BLaER1 treated with 17β-estradiol and CSF1 and Interleukin-3, amounts not matched to agents 10 nM and 100 nM (cell line): ENCODE measurements around the gene SNRPE.
A peak's percentile ranks its signal among the peaks of the same experiment; 100 is the strongest.
"Not testable (repeated sequence)": the region's sequence is repeated elsewhere in the genome, so short reads cannot be mapped to it uniquely, and the experiment has no call there.

ENCODE experiments used
- H3K27ac ChIP-seq, 11 experiments: shearing (Covaris generic); formaldehyde crosslinking; 2 replicates each; pipeline ENCODE4 v1.8.1; 2022
- H3K27me3 ChIP-seq, 11 experiments: shearing (Covaris generic); formaldehyde crosslinking; 2 replicates each; pipeline ENCODE4 v1.8.1; 2022
- H3K36me3 ChIP-seq, 11 experiments: shearing (Covaris generic); formaldehyde crosslinking; 2 replicates each; pipeline ENCODE4 v1.8.1; 2022
- H3K4me1 ChIP-seq, 10 experiments: shearing (Covaris generic); formaldehyde crosslinking; 2 replicates each; pipeline ENCODE4 v1.8.1; 2022
- H3K4me2 ChIP-seq, 11 experiments: shearing (Covaris generic); formaldehyde crosslinking; 2 replicates each; pipeline ENCODE4 v1.8.1; 2022
- H3K4me3 ChIP-seq, 10 experiments: shearing (Covaris generic); formaldehyde crosslinking; 2 replicates each; pipeline ENCODE4 v1.8.1; 2022
- H3K9ac ChIP-seq, 11 experiments: shearing (Covaris generic); formaldehyde crosslinking; 2 replicates each; pipeline ENCODE4 v1.8.1; 2022
- H3K9me3 ChIP-seq, 11 experiments: shearing (Covaris generic); formaldehyde crosslinking; replicated peaks in 1 of 11; 2 replicates each; pipeline ENCODE4 v1.8.1; 2022
- H4K20me1 ChIP-seq, 11 experiments: shearing (Covaris generic); formaldehyde crosslinking; 2 replicates each; pipeline ENCODE4 v1.8.1; 2022
- Cebpa-rat ChIP-seq, 11 experiments: shearing (Covaris generic); IDR thresholded peaks; 2 replicates each; pipeline ENCODE4 v1.8.1; 2022

The SNRPE gene

GRCh38 chr1:203835476-203835875, 25.9 kb upstream of the SNRPE start:
- no peak for TF ChIP-seq Cebpa-rat (IDR thresholded peaks at IDR 0.05)
- Histone ChIP-seq H4K20me1 (peaks cover 0 to 99% (median 11%) of the 10 kb centered on the region in 11 experiments; a peak in 10 of 22 replicates), H3K36me3 (peaks cover 100% of the 10 kb centered on the region in 11 experiments), H3K9ac (no peak overlapping the region), H3K27ac (no peak overlapping the region), H3K4me1 (no peaks in the 10 kb centered on the region), H3K9me3 (peaks cover 0 to 31% (median 16%) of the 10 kb centered on the region in 11 experiments; a peak in 18 of 22 replicates), H3K27me3 (no peaks in the 10 kb centered on the region), H3K4me2 (no peak overlapping the region), H3K4me3 (no peak overlapping the region)

- Histone ChIP-seq H3K27me3 (no peaks in the 10 kb centered on the region), H4K20me1 (peaks cover 0 to 83% (median 13%) of the 10 kb centered on the region in 11 experiments; a peak in 13 of 22 replicates), H3K9ac (no peak overlapping the region), H3K4me3 (no peak overlapping the region), H3K4me2 (no peak overlapping the region), H3K27ac (no peak overlapping the region), H3K4me1 (no peaks in the 10 kb centered on the region), H3K36me3 (peaks cover 92 to 97% (median 95%) of the 10 kb centered on the region in 11 experiments), H3K9me3 (peaks cover 0 to 47% (median 33%) of the 10 kb centered on the region in 11 experiments; a peak in 18 of 22 replicates)
- no peak for TF ChIP-seq Cebpa-rat (IDR thresholded peaks at IDR 0.05)
Observed at GRCh38 chr1:203839081-203839480, 22.3 kb upstream of the SNRPE start.

- Histone ChIP-seq H4K20me1 (peaks cover 0 to 83% (median 23%) of the 10 kb centered on the region in 11 experiments; a peak in 15 of 22 replicates), H3K36me3 (peaks cover 92 to 97% (median 95%) of the 10 kb centered on the region in 11 experiments), H3K4me2 (no peak overlapping the region), H3K4me3 (no peak overlapping the region), H3K27ac (no peak overlapping the region), H3K4me1 (no peaks in the 10 kb centered on the region), H3K9me3 (peaks cover 0 to 47% (median 33%) of the 10 kb centered on the region in 11 experiments; a peak in 18 of 22 replicates), H3K9ac (no peak overlapping the region), H3K27me3 (no peaks in the 10 kb centered on the region)
- no peak for TF ChIP-seq Cebpa-rat (IDR thresholded peaks at IDR 0.05)
Observed at GRCh38 chr1:203840208-203840808, 21.1 kb upstream of the SNRPE start.

DNA sequence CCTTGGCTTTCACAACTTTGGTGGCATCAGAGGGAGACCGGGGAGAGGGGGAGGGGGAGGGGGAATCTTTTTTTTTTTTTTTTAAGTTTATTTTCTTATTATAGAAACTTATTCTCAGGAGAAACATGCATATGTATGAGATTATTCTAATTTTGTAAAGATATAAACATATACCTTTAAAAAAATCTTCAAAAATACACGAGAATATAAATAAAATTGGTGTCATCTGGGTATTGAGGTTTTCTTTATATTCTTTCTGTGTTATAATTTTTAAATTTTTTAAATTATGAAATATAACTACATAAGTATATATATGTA, 18.9 kb upstream of the SNRPE start:
- peaks cover 92 to 97% (median 95%) of the 10 kb centered on the region in 11 experiments for H3K36me3 ChIP-seq
- no peak overlapping the region for H3K9ac ChIP-seq
- H3K27ac ChIP-seq, result no peak overlapping the region

GRCh38 chr1:203843435-203843834, 18.0 kb upstream of the SNRPE start:
- no peak for TF ChIP-seq Cebpa-rat (IDR thresholded peaks at IDR 0.05)
- Histone ChIP-seq H4K20me1 (peaks cover 0 to 83% (median 35%) of the 10 kb centered on the region in 11 experiments; a peak in 15 of 22 replicates), H3K4me1 (no peaks in the 10 kb centered on the region), H3K36me3 (peaks cover 92 to 97% (median 95%) of the 10 kb centered on the region in 11 experiments), H3K9ac (no peak overlapping the region), H3K9me3 (peaks cover 0 to 37% (median 33%) of the 10 kb centered on the region in 11 experiments; a peak in 18 of 22 replicates), H3K4me2 (no peak overlapping the region), H3K27me3 (no peaks in the 10 kb centered on the region), H3K4me3 (no peak overlapping the region), H3K27ac (no peak overlapping the region)

More for the DNA sequence above, 18.9 kb upstream of the SNRPE start:
- TF ChIP-seq Cebpa-rat (IDR thresholded peaks at IDR 0.05), result no peak
- Histone ChIP-seq H3K4me2 (no peak overlapping the region), H3K27me3 (no peaks in the 10 kb centered on the region), H3K9me3 (peaks cover 0 to 45% (median 33%) of the 10 kb centered on the region in 11 experiments; a peak in 18 of 22 replicates), H3K4me3 (no peak overlapping the region), H3K4me1 (no peaks in the 10 kb centered on the region), H4K20me1 (peaks cover 0 to 83% (median 29%) of the 10 kb centered on the region in 11 experiments; a peak in 15 of 22 replicates)

- H3K9me3 ChIP-seq, H3K27ac ChIP-seq, H3K9ac ChIP-seq, H3K27me3 ChIP-seq, H3K4me3 ChIP-seq, H3K4me1 ChIP-seq, H3K4me2 ChIP-seq: not testable (repeated sequence)
- H3K36me3 ChIP-seq, result peaks cover 67 to 89% (median 82%) of the 10 kb centered on the region in 11 experiments
- peaks cover 0 to 65% (median 17%) of the 10 kb centered on the region in 11 experiments; a peak in 13 of 22 replicates for H4K20me1 ChIP-seq
Observed at GRCh38 chr1:203853112-203853511, 8.3 kb upstream of the SNRPE start.

GRCh38 chr1:203858055-203858454, 3.3 kb upstream of the SNRPE start:
- no peak overlapping the region for H3K27ac ChIP-seq
- H3K4me2 ChIP-seq, result no peak overlapping the region
- peaks cover 26 to 43% (median 36%) of the 10 kb centered on the region in 11 experiments for H3K36me3 ChIP-seq
- peaks cover 0 to 26% (median 4%) of the 10 kb centered on the region in 11 experiments; a peak in 12 of 22 replicates for H4K20me1 ChIP-seq
- peaks cover 6 to 15% (median 9%) of the 10 kb centered on the region in 10 experiments for H3K4me1 ChIP-seq
- H3K9me3 ChIP-seq, result no peaks in the 10 kb centered on the region
- no peak overlapping the region for H3K9ac ChIP-seq
- no peaks in the 10 kb centered on the region for H3K27me3 ChIP-seq
- TF ChIP-seq Cebpa-rat (IDR thresholded peaks at IDR 0.05), result no peak
- no peak overlapping the region for H3K4me3 ChIP-seq

DNA sequence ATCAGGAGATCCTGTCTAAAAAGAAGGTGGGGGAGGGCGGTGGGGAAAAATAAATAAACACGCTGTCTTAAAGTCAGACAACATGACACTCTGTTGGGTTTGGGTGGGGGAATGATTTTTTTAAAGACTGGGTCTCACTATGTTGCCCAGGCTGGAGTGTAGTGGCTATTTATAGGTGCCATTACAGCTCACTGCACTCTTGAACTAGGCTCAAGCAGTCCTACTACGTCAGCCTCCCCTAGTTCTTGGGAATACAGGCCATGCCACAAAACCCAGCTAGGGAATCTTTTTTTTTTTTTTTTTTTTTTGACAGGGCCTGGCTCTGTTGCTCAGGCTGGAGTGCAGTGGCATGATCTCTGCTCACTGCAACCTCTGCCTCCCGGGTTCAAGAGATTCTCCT, 2.4 kb upstream of the SNRPE start:
- H3K9me3 ChIP-seq, result no peaks in the 10 kb centered on the region

GRCh38 chr1:203860396-203861025, 888 bp upstream of the SNRPE start:
- H3K4me1 ChIP-seq, result peaks cover 12 to 23% (median 15%) of the 10 kb centered on the region in 10 experiments
- H4K20me1 ChIP-seq, result peaks cover 0 to 37% (median 15%) of the 10 kb centered on the region in 11 experiments; a peak in 13 of 22 replicates
- H3K36me3 ChIP-seq, result peaks cover 28 to 46% (median 41%) of the 10 kb centered on the region in 11 experiments
- H3K4me3 ChIP-seq, result peak overlapping the region in 6 of 10 experiments; percentile 36 to 97 (median 81); a peak in 6 of 20 replicates
- H3K9ac ChIP-seq, result peak overlapping the region; percentile 44 to 98 (median 93); a peak in 16 of 22 replicates
- no peaks in the 10 kb centered on the region for H3K9me3 ChIP-seq
- peak overlapping the region in 9 of 11 experiments; percentile 25 to 58 (median 52); a peak in 15 of 22 replicates for H3K4me2 ChIP-seq
- peak overlapping the region in 8 of 11 experiments; percentile 40 to 98 (median 95); a peak in 12 of 22 replicates for H3K27ac ChIP-seq
- H3K27me3 ChIP-seq, result no peaks in the 10 kb centered on the region
- TF ChIP-seq Cebpa-rat (IDR thresholded peaks at IDR 0.05), result no peak

More for the DNA sequence above, 2.4 kb upstream of the SNRPE start:
- H3K9ac ChIP-seq, result no peak overlapping the region
- peaks cover 27 to 45% (median 41%) of the 10 kb centered on the region in 11 experiments for H3K36me3 ChIP-seq
- no peaks in the 10 kb centered on the region for H3K27me3 ChIP-seq
- H3K27ac ChIP-seq, result no peak overlapping the region
- H3K4me1 ChIP-seq, result peaks cover 12 to 23% (median 15%) of the 10 kb centered on the region in 10 experiments
- peaks cover 0 to 26% (median 9%) of the 10 kb centered on the region in 11 experiments; a peak in 13 of 22 replicates for H4K20me1 ChIP-seq
- no peak overlapping the region for H3K4me2 ChIP-seq
- H3K4me3 ChIP-seq, result no peak overlapping the region
- no peak for TF ChIP-seq Cebpa-rat (IDR thresholded peaks at IDR 0.05)
